Measurements from ENCODE around the gene DYSF. TPM values are rescaled to one million over a fixed set of nuclear protein-coding genes. Genes with fewer than 3 reads are reported as not detected.

The DYSF gene
- polyA plus RNA-seq, 1 donor (not counting 4 experiments of a cell fraction or from before 2014, with no cell fraction given): 8.2 TPM

GRCh38 chr2:71683666-71684065 is 230.3 kb downstream of the DYSF start:
- DNase-seq (ENCODE audit: low read depth, low spot score) (no peak), FAIRE-seq (no peak)
- no peaks in the 10 kb centered on the region for H3K9me1 ChIP-seq (ENCODE audit: control insufficient read depth, extremely low read depth, insufficient read depth, low read length)
- no peaks in the 10 kb centered on the region for H3K9me3 ChIP-seq (ENCODE audit: control insufficient read depth, low read depth, low read length)
- no peak overlapping the region for H2AFZ ChIP-seq (ENCODE audit: control insufficient read depth, low read length)
- TF ChIP-seq CTCF (optimal IDR thresholded peaks at IDR 0.05 in 1 of 3, IDR thresholded peaks at IDR 0.05 in 1 of 3, conservative IDR thresholded peaks at IDR 0.05 in 1 of 3; ENCODE audit: extremely low read depth in 1 of 3, insufficient read depth in 2 of 3, low read length in 3 of 3): no peak
- TF ChIP-seq EZH2 (IDR thresholded peaks at IDR 0.05; ENCODE audit: low read length): no peak
- no peak overlapping the region for H3K4me3 ChIP-seq (ENCODE audit: control insufficient read depth in 2 of 3, extremely low read depth in 1 of 3, insufficient read depth in 2 of 3, low read depth in 1 of 3, low read length in 3 of 3)
- H3K36me3 ChIP-seq (ENCODE audit: control insufficient read depth in 2 of 2, extremely low read depth in 1 of 2, insufficient read depth in 2 of 2, low read length in 2 of 2): no peaks in the 10 kb centered on the region
- H3K79me2 ChIP-seq (ENCODE audit: control insufficient read depth, insufficient read depth, low read length): no peaks in the 10 kb centered on the region
- no peak overlapping the region for H3K9ac ChIP-seq (ENCODE audit: control insufficient read depth, extremely low read depth, insufficient read depth, low read length)
- no peaks in the 10 kb centered on the region for H4K20me1 ChIP-seq (ENCODE audit: control insufficient read depth, extremely low read depth, insufficient read depth, low read length)
- H3K4me1 ChIP-seq (ENCODE audit: control insufficient read depth, extremely low read depth, insufficient read depth, low read length): no peaks in the 10 kb centered on the region
- no peaks in the 10 kb centered on the region for H3K27me3 ChIP-seq (ENCODE audit: control insufficient read depth, extremely low read depth, insufficient read depth, low read length)
- H3K4me2 ChIP-seq (ENCODE audit: control insufficient read depth, extremely low read depth, insufficient read depth, low read depth, low read length): no peak overlapping the region
- dilution Hi-C loops (cut with MboI; ENCODE audit: extremely low pct_ligation_motif_present, low sequenced_read_pairs): no loop called here
- no peak overlapping the region for H3K27ac ChIP-seq (ENCODE audit: control insufficient read depth, insufficient read depth, low read length)

DNA sequence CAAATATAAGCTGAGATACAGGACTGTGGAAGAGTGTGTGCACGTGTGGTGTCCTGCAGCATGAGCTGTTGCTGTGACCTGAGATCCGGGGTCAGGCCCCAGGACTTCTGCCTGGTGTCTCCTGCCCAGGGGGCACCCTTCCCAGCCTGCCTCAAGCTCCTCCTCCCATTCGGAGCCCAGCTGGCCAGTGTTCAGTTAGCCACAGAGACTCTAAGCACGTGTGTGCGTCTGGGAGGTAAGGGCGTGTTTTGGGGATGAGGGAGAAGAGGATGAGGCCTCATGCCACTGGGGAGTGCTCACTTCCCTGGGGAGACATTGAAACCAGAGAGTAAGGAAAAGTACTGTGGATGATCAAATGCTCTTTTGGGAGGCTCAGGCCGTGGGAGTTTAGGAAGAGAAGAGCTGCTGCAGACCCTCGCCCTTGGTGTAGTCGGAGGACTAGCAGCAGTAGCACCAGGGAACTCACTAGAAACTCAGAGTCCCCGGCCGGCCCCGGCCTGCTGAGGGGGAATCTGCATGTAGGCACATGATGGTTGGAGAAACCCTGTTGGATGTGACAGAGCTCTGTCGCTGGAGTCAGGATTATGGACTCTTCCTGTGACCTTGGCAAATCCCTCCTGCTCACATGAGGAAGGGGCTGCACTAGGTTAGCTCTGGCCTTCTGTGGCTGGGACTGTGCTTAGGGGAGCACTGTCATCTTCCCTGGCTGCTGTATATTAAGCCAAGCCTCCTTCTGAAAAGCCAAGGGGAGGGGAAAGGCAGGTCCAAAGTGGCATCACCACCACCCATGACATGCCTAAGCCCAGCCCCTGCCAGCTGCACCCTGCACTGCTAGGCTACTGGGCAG is 231.1 kb downstream of the DYSF start:
- H3K27me3 ChIP-seq (ENCODE audit: control insufficient read depth, extremely low read depth, insufficient read depth, low read length): no peaks in the 10 kb centered on the region
- TF ChIP-seq EZH2 (IDR thresholded peaks at IDR 0.05; ENCODE audit: low read length): no peak
- TF ChIP-seq CTCF (optimal IDR thresholded peaks at IDR 0.05 in 1 of 3, IDR thresholded peaks at IDR 0.05 in 1 of 3, conservative IDR thresholded peaks at IDR 0.05 in 1 of 3; ENCODE audit: extremely low read depth in 1 of 3, insufficient read depth in 2 of 3, low read length in 3 of 3): no peak
- no peak overlapping the region for H3K4me2 ChIP-seq (ENCODE audit: control insufficient read depth, extremely low read depth, insufficient read depth, low read depth, low read length)
- no peak overlapping the region for H3K27ac ChIP-seq (ENCODE audit: control insufficient read depth, insufficient read depth, low read length)
- H3K9me3 ChIP-seq (ENCODE audit: control insufficient read depth, low read depth, low read length): no peaks in the 10 kb centered on the region
- H4K20me1 ChIP-seq (ENCODE audit: control insufficient read depth, extremely low read depth, insufficient read depth, low read length): no peaks in the 10 kb centered on the region
- H3K4me1 ChIP-seq (ENCODE audit: control insufficient read depth, extremely low read depth, insufficient read depth, low read length): no peaks in the 10 kb centered on the region
- no peaks in the 10 kb centered on the region for H3K36me3 ChIP-seq (ENCODE audit: control insufficient read depth in 2 of 2, extremely low read depth in 1 of 2, insufficient read depth in 2 of 2, low read length in 2 of 2)
- no peak overlapping the region for H2AFZ ChIP-seq (ENCODE audit: control insufficient read depth, low read length)
- DNase-seq (ENCODE audit: low read depth, low spot score) (no peak), FAIRE-seq (no peak)
- no peak overlapping the region for H3K9ac ChIP-seq (ENCODE audit: control insufficient read depth, extremely low read depth, insufficient read depth, low read length)
- dilution Hi-C loops (cut with MboI; ENCODE audit: extremely low pct_ligation_motif_present, low sequenced_read_pairs): no loop called here
- no peaks in the 10 kb centered on the region for H3K9me1 ChIP-seq (ENCODE audit: control insufficient read depth, extremely low read depth, insufficient read depth, low read length)
- no peak overlapping the region for H3K4me3 ChIP-seq (ENCODE audit: control insufficient read depth in 2 of 3, extremely low read depth in 1 of 3, insufficient read depth in 2 of 3, low read depth in 1 of 3, low read length in 3 of 3)
- no peaks in the 10 kb centered on the region for H3K79me2 ChIP-seq (ENCODE audit: control insufficient read depth, insufficient read depth, low read length)

Measured in keratinocyte (primary cell).